ENCODE results near the gene MLEC. TPM values are rescaled to one million over a fixed set of nuclear protein-coding genes. Genes with fewer than 3 reads are reported as not detected.
"Not testable (repeated sequence)": the region's sequence is repeated elsewhere in the genome, so short reads cannot be mapped to it uniquely, and the experiment has no call there.

Gene MLEC
- total RNA-seq, 1 experiment from 2014 or later, result 84.6 TPM

- H3K9me3 ChIP-seq (replicated peaks); DNase-seq (ENCODE audit: low read depth in 1 of 2, low spot score in 2 of 2): not testable (repeated sequence)
Observed at GRCh38 chr12:120670237-120670636, 16.7 kb upstream of the MLEC start.

GRCh38 chr12:120670667-120671066, 16.3 kb upstream of the MLEC start:
- H3K36me3 ChIP-seq, result no peaks in the 10 kb centered on the region
- no peak for DNase-seq (ENCODE audit: low read depth in 1 of 2, low spot score in 2 of 2)
- no peak overlapping the region for H3K4me3 ChIP-seq
- no peaks in the 10 kb centered on the region for H3K27me3 ChIP-seq (replicated peaks)
- H3K27ac ChIP-seq, result no peak overlapping the region
- no peaks in the 10 kb centered on the region for H3K9me3 ChIP-seq (replicated peaks)
- no peaks in the 10 kb centered on the region for H3K4me1 ChIP-seq (replicated peaks)

More at GRCh38 chr12:120670237-120670636, 16.7 kb upstream of the MLEC start:
- H3K27me3 ChIP-seq (replicated peaks); H3K36me3 ChIP-seq; H3K4me3 ChIP-seq; H3K4me1 ChIP-seq (replicated peaks); H3K27ac ChIP-seq: not testable (repeated sequence)

- H3K4me3 ChIP-seq, result no peak overlapping the region
- no peaks in the 10 kb centered on the region for H3K27me3 ChIP-seq (replicated peaks)
- peaks cover 27% of the 10 kb centered on the region for H3K4me1 ChIP-seq (replicated peaks)
- no peak overlapping the region for H3K27ac ChIP-seq
- no peaks in the 10 kb centered on the region for H3K36me3 ChIP-seq
- H3K9me3 ChIP-seq (replicated peaks), result no peaks in the 10 kb centered on the region
- no peak for DNase-seq (ENCODE audit: low read depth in 1 of 2, low spot score in 2 of 2)
Observed at GRCh38 chr12:120674097-120674636, 12.8 kb upstream of the MLEC start.

DNA sequence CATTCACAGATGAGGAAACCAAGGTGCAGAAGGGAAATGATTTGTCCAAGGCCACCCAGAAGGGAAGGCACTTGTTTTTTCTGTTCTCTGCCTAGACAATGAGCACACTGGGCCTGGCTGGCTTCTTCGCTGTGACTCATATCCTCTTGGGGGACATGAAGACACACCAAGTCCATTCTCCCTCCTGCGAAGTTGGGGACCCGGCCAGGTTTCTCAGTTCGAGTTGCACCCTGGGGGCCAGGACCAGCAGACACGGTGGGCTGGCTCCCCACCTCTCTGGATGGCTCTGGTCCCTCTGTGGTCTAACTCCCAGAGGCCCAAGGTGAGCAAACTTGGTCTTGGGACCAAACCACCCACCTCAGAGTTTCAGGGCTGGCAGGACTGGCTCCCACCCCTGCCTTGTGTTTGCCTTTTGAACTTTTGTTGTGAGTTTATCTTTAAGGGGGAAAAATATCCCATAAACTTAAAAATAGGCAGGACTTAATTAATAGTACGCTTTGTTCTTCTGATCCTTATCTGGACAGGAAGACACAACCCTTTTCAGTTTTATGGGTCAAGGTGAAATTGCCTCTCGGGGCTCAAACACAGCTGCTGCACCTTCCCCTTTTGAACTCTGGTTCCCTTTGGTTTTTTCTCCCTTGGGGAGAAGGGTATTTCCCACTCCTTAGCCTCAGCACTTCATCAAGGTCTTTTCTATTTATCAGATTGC, 9.0 kb upstream of the MLEC start:
- H3K27ac ChIP-seq, result peak overlapping the region; percentile 78
- no peaks in the 10 kb centered on the region for H3K27me3 ChIP-seq (replicated peaks)
- peaks cover 29% of the 10 kb centered on the region for H3K4me1 ChIP-seq (replicated peaks)
- peak; percentile 89 to 91 for DNase-seq (ENCODE audit: low read depth in 1 of 2, low spot score in 2 of 2)
- H3K4me3 ChIP-seq, result no peak overlapping the region
- H3K9me3 ChIP-seq (replicated peaks), result no peaks in the 10 kb centered on the region
- H3K36me3 ChIP-seq, result no peaks in the 10 kb centered on the region

DNA sequence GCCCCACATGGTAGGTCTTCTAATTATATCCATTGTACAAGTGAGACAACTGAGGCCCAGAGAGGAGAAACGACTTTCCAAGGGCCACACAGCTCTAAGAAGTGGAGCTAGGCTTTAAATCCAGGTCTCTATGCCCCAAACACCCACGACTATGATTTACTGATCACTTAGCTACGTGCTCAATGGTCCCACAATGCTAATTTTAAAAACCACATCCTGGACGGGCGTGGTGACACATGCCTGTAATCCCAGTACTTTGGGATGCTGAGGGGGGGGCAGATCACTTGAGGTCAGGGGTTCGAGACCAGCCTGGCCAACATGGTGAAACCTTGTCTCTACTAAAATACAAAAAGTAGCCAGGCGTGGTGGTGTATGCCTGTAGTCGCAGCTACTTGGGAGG, 8.4 kb upstream of the MLEC start:
- Histone ChIP-seq H3K27me3 (replicated peaks) (no peaks in the 10 kb centered on the region), H3K4me1 (replicated peaks) (peaks cover 29% of the 10 kb centered on the region), H3K9me3 (replicated peaks) (no peaks in the 10 kb centered on the region), H3K36me3 (no peaks in the 10 kb centered on the region), H3K27ac (peak overlapping the region; percentile 78), H3K4me3 (no peak overlapping the region)
- DNase-seq (ENCODE audit: low read depth in 1 of 2, low spot score in 2 of 2), result peak in 1 of 2 experiments; percentile 29

DNA sequence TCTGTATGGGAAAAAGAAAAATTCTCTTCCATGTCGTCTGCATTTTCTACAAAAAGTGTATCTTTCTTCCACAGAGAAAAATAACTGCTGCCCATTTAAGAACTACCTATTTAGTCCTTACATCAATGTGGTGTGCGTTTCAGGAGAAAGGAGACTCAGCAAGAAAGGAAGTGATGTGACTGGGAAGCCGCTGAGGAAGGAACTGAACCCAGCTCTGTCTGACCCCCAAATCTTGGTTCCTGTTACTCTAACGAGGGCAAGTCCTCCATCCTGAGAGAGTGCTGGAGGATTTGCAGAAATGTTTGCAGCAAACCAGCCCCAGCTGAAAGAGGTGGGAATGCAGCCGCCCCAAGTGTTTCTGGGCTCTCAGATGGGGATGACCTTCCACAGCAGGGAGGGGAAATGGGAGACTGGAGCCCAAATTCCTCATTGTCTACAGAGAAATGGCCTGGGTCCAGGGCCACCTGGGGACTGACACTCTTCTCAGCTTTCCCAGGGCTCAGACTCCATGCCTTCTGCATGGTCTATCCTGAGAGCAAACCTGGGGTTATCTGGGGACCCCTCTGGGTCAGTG, 6.7 kb upstream of the MLEC start:
- no peak for DNase-seq (ENCODE audit: low read depth in 1 of 2, low spot score in 2 of 2)
- Histone ChIP-seq H3K4me1 (replicated peaks) (peaks cover 33% of the 10 kb centered on the region), H3K9me3 (replicated peaks) (no peaks in the 10 kb centered on the region), H3K27ac (no peak overlapping the region), H3K36me3 (no peaks in the 10 kb centered on the region), H3K4me3 (no peak overlapping the region), H3K27me3 (replicated peaks) (no peaks in the 10 kb centered on the region)

- peaks cover 26% of the 10 kb centered on the region for H3K4me1 ChIP-seq (replicated peaks)
- no peak overlapping the region for H3K27ac ChIP-seq
- H3K4me3 ChIP-seq, result no peak overlapping the region
- peaks cover 4% of the 10 kb centered on the region; the same call in 1 of the 2 replicates for H3K36me3 ChIP-seq
- H3K27me3 ChIP-seq (replicated peaks), result no peaks in the 10 kb centered on the region
- H3K9me3 ChIP-seq (replicated peaks), result no peaks in the 10 kb centered on the region
- DNase-seq (ENCODE audit: low read depth in 1 of 2, low spot score in 2 of 2), result no peak
Observed at GRCh38 chr12:120684523-120684932, 2.4 kb upstream of the MLEC start.

DNA sequence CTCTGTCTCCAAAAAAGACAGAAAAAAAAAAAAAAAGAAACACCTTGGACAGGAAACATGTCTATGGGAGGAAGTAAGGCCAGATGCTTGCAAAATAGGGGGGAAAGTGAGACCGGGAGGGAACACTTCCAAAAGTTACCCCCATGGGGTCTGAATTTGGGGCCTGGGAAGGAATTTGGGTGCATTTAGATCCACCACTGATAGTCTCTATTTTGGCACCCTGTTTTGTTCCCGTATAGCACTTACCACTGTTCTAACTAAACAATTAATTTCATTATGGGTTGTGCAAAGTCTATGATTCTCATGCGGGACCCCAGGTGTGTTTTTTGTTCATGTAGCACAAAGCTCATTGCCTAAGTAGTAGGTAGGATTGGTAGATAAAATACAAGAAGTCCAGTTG, 1.4 kb upstream of the MLEC start:
- 0 out of 2 replicates have a peak overlapping the region, but pooled peaks have one; percentile 76 for H3K4me3 ChIP-seq

DNA sequence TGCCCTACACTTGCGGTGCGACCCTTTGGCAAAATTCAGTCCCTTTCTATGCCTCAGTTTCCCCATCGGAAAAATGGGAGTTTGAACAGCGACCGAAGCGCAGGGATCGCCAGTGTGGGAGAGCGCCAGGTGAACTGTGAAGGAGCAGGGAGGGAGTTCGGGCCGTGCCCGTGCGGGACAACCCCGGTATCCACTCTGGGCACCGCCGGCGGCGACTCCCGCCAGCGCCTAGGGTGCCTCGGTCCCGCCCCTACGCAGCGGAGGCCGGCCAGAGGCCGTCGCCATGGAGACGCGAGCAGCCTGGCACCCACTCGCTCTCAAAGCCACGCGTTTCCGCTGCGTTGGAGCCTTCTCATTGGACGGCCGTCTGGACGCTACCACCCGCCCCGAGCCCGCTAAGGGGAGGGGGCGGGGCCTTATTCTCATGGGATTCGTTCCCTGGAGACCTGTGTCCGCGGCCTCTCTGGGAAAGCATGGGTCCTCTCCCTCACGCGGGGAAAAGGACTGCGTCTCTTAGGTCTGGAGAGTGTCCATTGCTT, 729 bp upstream of the MLEC start:
- Histone ChIP-seq H3K4me1 (replicated peaks) (peaks cover 36% of the 10 kb centered on the region), H3K9me3 (replicated peaks) (no peaks in the 10 kb centered on the region), H3K27me3 (replicated peaks) (no peaks in the 10 kb centered on the region), H3K36me3 (peaks cover 4% of the 10 kb centered on the region), H3K27ac (peak overlapping the region; percentile 75), H3K4me3 (peak overlapping the region; percentile 76)
- peak; percentile 98 to 99 for DNase-seq (ENCODE audit: low read depth in 1 of 2, low spot score in 2 of 2)

More for the DNA sequence above, 1.4 kb upstream of the MLEC start:
- Histone ChIP-seq H3K9me3 (replicated peaks) (no peaks in the 10 kb centered on the region), H3K27me3 (replicated peaks) (no peaks in the 10 kb centered on the region), H3K36me3 (peaks cover 4% of the 10 kb centered on the region; the same call in 1 of the 2 replicates), H3K4me1 (replicated peaks) (peaks cover 29% of the 10 kb centered on the region), H3K27ac (no peak overlapping the region)
- DNase-seq (ENCODE audit: low read depth in 1 of 2, low spot score in 2 of 2), result no peak

GRCh38 chr12:120687578-120688289, 785 bp downstream of the MLEC start:
- Histone ChIP-seq H3K27ac (peak overlapping the region; percentile 7; the same call in 1 of the 2 replicates), H3K4me1 (replicated peaks) (peaks cover 51% of the 10 kb centered on the region), H3K4me3 (peak overlapping the region; percentile 76), H3K27me3 (replicated peaks) (no peaks in the 10 kb centered on the region), H3K9me3 (replicated peaks) (no peaks in the 10 kb centered on the region), H3K36me3 (peaks cover 4% of the 10 kb centered on the region)
- peak in 1 of 2 experiments; percentile 18 for DNase-seq (ENCODE audit: low read depth in 1 of 2, low spot score in 2 of 2)

DNA sequence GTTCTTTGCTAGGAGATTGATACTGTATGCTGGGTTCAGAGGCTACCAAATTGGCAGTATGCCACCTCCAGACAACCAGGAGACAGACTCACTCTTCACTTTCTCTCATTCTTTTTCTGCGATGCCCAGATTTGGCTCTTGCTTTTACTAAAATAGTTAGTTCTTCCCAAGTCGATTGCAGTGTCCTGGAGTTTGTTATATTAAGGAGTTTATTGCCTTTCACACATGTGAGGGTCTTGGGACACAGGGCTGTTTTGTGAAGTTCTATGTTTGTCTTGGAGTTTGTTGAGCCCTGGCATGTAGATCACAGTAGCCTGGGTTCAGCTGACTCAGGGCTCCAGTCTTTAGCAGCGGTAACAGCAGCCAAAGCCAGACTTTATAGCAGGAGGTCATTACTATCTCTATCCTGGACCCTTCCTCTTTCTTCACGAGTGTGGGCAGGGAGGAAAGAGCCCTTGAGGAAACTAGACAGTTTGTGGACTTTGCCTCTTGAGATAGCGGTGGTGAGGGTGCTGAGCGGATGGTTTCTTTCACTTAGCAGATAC, 1.6 kb downstream of the MLEC start:
- Histone ChIP-seq H3K27ac (no peak overlapping the region), H3K9me3 (replicated peaks) (no peaks in the 10 kb centered on the region), H3K4me1 (replicated peaks) (peaks cover 60% of the 10 kb centered on the region), H3K4me3 (peak overlapping the region; percentile 76), H3K27me3 (replicated peaks) (no peaks in the 10 kb centered on the region), H3K36me3 (peaks cover 11% of the 10 kb centered on the region)
- DNase-seq (ENCODE audit: low read depth in 1 of 2, low spot score in 2 of 2), result peak in 1 of 2 experiments; percentile 31

GRCh38 chr12:120689397-120690082, 2.6 kb downstream of the MLEC start:
- H3K27ac ChIP-seq, result no peak overlapping the region
- DNase-seq (ENCODE audit: low read depth in 1 of 2, low spot score in 2 of 2), result no peak
- H3K9me3 ChIP-seq (replicated peaks), result no peaks in the 10 kb centered on the region
- H3K4me3 ChIP-seq, result no peak overlapping the region
- H3K27me3 ChIP-seq (replicated peaks), result no peaks in the 10 kb centered on the region
- H3K4me1 ChIP-seq (replicated peaks), result peaks cover 58% of the 10 kb centered on the region
- peaks cover 21% of the 10 kb centered on the region for H3K36me3 ChIP-seq

GRCh38 chr12:120690083-120690450, 3.1 kb downstream of the MLEC start:
- no peak for DNase-seq (ENCODE audit: low read depth in 1 of 2, low spot score in 2 of 2)
- Histone ChIP-seq H3K4me3 (no peak overlapping the region), H3K36me3 (peaks cover 26% of the 10 kb centered on the region), H3K27me3 (replicated peaks) (no peaks in the 10 kb centered on the region), H3K4me1 (replicated peaks) (peaks cover 58% of the 10 kb centered on the region), H3K27ac (no peak overlapping the region), H3K9me3 (replicated peaks) (no peaks in the 10 kb centered on the region)

Data from SJSA1 (cell line).